Stimulated activated naive CD8-positive, alpha-beta T cell treated with anti-CD3 and anti-CD28 coated beads, Interleukin-15, amount 100 ng/mL, for 72 hours (primary cell): ENCODE results near the gene IZUMO1.
A peak's percentile ranks its signal among the peaks of the same experiment; 100 is the strongest.
"Not testable (repeated sequence)": the region's sequence is repeated elsewhere in the genome, so short reads cannot be mapped to it uniquely, and the experiment has no call there.

Source experiments
- ATAC-seq: fragments of 150-1000 bp; cut with Tn5 transposase; 2 replicates; pipeline ENCODE4 v1.10.0; 2021; ENCODE audit warnings: mild to moderate bottlenecking, moderate library complexity
- DNase-seq, 2 donors: peaks; one replicate each; pipeline ENCODE4 v3.0.0; 2021 to 2022
- H3K27ac Mint-ChIP-seq, 2 donors: one replicate each; pipeline ENCODE4 v1.8.0; 2022; ENCODE audit warnings: mild to moderate bottlenecking in 2 of 2, mixed read lengths in 2 of 2, moderate library complexity in 2 of 2
- H3K27me3 Mint-ChIP-seq: one replicate; pipeline ENCODE4 v1.8.0; 2022; ENCODE audit warnings: mixed read lengths
- H3K4me1 Mint-ChIP-seq: one replicate; pipeline ENCODE4 v1.8.0; 2022; ENCODE audit warnings: mild to moderate bottlenecking, mixed read lengths
- H3K4me3 Mint-ChIP-seq, 2 donors: one replicate each; pipeline ENCODE4 v1.8.0; 2022; ENCODE audit warnings: mild to moderate bottlenecking in 2 of 2, mixed read lengths in 2 of 2, moderate library complexity in 1 of 2
- H3K9me3 Mint-ChIP-seq, 2 donors: one replicate each; pipeline ENCODE4 v1.8.0; 2022; ENCODE audit warnings: mixed read lengths in 2 of 2

IZUMO1 gene

DNA sequence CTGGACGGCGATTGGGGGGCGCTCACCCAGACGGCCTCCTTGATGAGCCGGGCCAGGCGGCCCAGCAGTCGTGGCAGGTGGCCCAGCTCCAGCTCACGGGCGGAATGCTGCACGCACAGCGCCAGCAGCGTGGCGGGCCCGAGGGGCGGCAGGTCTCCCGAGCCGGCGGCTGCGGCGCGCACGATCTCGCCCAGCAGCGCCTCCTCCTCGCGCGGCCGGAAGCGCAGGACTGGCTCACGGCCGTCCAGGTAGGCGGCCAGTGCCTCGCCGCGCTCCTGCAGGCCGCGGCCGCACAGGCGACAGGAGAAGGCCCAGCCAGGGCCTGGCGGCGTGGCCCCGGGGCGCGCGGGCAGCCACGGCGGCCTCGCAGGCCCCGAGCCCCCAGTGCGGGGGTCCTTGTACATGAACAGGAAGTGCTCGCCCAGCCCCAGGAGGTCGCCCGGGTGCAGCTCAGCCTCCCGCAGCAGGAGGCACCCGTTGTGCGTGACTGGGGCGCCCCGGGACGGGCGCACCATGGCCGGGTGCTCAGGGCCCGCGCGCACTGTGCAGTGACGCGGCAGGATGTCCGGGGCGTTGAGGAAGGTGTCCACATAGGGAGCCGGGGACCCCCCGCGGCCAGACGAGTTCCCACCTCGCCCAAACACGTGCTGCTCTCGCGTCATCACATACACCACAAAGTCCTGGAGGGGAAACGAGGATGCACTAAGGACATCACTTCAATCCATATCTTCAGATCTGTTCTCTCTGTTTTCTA is 17.6 kb downstream of the IZUMO1 start:
- peak overlapping the region in 1 of 2 donors; percentile 93 for H3K27ac Mint-ChIP-seq
- H3K9me3 Mint-ChIP-seq = peaks cover 23 to 24% of the 10 kb centered on the region in 2 donors
- DNase-seq (no peak), ATAC-seq (peak; percentile 33)
- peaks cover 24% of the 10 kb centered on the region for H3K4me1 Mint-ChIP-seq
- no peak overlapping the region for H3K4me3 Mint-ChIP-seq
- no peaks in the 10 kb centered on the region for H3K27me3 Mint-ChIP-seq

DNA sequence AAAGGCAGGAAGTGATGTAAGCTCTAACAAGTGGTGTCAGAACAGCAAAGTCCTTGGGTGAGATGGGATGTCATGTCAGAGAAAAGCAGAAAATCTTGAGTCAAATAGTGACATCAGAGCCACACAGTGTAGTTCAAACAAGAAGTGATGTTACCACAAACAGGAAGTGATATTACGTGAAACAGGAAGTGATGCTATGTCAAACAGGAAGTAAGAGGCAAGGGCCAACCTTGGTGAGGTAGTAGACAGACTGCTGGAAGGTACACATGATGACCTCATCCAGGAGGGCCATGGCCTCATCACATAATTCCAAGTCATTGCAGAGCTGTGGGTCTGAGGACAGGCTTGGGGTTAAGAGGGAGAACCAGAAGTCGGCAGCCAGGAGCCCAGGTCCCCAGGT is 20.2 kb downstream of the IZUMO1 start:
- Mint-ChIP-seq H3K27ac (peak overlapping the region in 1 of 2 donors; percentile 87), H3K27me3 (no peaks in the 10 kb centered on the region), H3K4me1 (peaks cover 31% of the 10 kb centered on the region), H3K4me3 (peak overlapping the region; percentile 59 to 61), H3K9me3 (peaks cover 23 to 24% of the 10 kb centered on the region in 2 donors)
- ATAC-seq (peak; percentile 83), DNase-seq (peak in 1 of 2 donors; percentile 39)

DNA sequence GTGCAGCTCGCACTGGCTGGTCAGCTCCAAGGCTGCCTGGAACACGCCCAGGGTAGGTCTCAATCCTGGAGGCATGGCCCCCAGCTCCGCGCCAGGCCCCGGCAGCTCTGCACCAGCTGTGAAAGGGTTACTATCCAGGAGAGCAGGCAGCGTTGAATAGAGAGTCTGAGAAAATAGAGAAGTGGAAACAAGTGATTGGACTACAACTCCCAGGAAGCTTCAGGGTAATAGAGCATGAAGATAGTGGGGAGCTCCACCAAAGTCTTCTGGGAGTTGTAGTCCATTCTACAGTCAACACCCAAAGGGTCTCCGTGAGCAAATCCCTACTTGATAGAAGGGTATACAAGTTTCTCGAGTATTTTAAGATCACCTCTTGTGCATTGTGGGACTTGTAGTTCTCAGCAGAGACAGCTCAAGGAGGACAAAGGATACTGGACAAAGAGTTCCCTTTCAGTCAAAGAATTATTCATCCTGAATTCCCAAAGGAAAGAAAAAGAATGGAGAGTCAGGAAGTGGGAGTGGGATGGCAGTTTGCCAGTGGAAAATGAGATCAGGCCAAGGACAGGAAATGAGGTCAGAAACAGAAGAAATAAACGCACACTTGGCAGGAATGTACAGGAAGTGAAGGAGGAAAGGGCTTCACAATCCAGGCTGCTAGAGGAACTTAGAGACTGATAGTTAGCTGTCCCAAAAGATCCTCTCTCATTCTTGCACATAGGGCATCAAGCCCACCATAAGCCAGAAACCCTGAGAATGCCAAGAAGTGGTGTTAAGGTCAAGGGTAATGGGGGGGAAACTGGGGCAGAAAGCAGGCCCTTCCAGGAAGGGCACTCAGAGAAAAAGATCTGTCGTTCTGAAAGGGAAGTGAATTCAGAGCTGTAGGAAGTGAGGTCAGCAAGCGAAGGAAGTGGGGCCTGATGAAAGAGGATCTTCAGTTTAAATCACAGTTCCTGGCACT is 21.6 kb downstream of the IZUMO1 start:
- Mint-ChIP-seq H3K4me1 (peaks cover 45% of the 10 kb centered on the region), H3K9me3 (peaks cover 23 to 24% of the 10 kb centered on the region in 2 donors), H3K27ac (peak overlapping the region; percentile 83 to 97), H3K27me3 (no peaks in the 10 kb centered on the region), H3K4me3 (peak overlapping the region; percentile 60 to 81)
- ATAC-seq (peak; percentile 47), DNase-seq (no peak)

DNA sequence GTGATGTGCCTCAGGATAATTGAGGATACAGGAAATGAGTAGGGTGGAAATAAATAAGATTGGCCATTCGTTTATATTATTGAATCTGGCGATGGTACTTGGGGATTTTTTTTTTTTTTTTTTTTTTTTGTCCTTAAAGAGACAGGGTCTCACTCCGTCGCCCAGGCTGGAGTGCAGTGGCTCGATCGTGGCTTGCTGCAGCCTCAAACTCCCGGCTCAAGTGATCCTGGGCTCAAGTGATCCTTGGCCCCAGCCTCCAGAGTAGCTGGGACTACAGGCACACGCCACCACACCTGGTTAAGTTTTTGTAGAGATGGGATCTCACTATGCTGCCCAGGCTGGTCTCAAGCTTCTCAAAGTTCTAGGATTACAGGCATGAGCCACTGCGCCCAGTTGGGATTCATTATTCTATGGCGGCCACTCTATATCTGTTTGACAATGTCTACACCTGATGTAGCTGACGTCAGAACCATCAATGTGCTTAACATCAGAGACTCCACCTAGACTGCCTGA is 24.5 kb downstream of the IZUMO1 start:
- ATAC-seq = no peak
- H3K27ac Mint-ChIP-seq = no peak overlapping the region
- peaks cover 54% of the 10 kb centered on the region for H3K4me1 Mint-ChIP-seq

DNA sequence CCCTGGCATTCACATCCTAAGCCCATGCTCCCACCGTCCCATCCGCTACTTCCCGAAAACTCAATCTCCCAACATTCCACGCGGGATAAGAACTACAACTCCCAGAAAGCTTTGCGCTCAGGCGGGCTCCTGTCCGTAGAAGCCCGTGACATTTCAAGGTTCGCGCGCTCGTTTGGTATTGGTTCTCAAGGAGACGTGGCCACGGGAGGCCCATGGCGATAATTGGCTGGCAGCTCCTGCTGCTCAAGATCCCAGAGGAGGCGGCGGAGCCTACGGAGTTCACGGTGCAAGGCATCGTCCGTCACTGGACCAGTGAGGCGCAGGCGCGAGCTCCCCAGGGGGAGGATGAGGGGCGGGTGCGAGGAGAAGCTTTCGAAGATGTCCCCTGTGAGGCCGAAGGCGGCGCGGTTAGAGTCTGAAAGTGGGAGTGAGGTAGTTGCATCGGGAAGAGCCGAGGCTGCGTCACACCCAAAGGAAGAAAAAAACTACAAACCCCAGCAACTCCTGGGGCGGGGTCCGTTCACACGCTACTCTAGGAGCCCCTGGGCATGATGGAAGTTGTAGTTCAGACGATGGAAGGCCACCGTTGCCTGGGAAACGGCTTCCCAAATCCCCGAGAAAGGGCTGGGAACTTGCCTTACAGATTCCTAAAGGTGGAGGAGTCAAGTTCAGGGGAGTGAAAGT is 26.0 kb downstream of the IZUMO1 start:
- ATAC-seq = peak; percentile 95
- H3K4me1 Mint-ChIP-seq = peaks cover 43% of the 10 kb centered on the region
- no peaks in the 10 kb centered on the region for H3K27me3 Mint-ChIP-seq
- H3K4me3 Mint-ChIP-seq = peak overlapping the region; percentile 87 to 88
- peak; percentile 92 to 95 for DNase-seq
- peaks cover 10 to 12% of the 10 kb centered on the region in 2 donors for H3K9me3 Mint-ChIP-seq
- H3K27ac Mint-ChIP-seq = peak overlapping the region; percentile 93 to 97

More for the DNA sequence above, 24.5 kb downstream of the IZUMO1 start:
- no peaks in the 10 kb centered on the region for H3K27me3 Mint-ChIP-seq
- no peak for DNase-seq
- H3K9me3 Mint-ChIP-seq = peaks cover 23 to 24% of the 10 kb centered on the region in 2 donors
- H3K4me3 Mint-ChIP-seq = peak overlapping the region in 1 of 2 donors; percentile 26

DNA sequence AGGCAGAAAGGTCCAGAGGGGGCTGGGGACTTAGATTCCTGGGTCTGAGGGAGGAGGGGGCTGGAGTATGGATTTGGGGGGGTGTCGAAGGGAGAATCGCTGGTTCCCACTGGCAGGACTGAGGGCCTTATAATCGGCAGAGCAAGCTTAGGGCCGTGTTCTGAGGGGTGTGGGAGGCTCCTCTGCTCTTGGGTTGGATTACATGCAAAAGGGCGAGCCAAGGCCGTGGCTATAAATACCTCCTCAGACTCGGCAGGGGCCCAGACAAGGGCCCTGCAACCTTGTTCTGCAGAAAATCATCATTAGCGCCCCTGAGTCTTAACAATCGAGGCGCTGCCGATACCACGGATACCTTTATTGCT is 26.5 kb downstream of the IZUMO1 start:
- no peaks in the 10 kb centered on the region for H3K27me3 Mint-ChIP-seq
- H3K27ac Mint-ChIP-seq = peak overlapping the region in 1 of 2 donors; percentile 97
- H3K4me1 Mint-ChIP-seq = peaks cover 41% of the 10 kb centered on the region
- H3K4me3 Mint-ChIP-seq = peak overlapping the region; percentile 87 to 88
- H3K9me3 Mint-ChIP-seq = peaks cover 5 to 7% of the 10 kb centered on the region in 2 donors
- DNase-seq = no peak
- peak; percentile 47 for ATAC-seq

DNA sequence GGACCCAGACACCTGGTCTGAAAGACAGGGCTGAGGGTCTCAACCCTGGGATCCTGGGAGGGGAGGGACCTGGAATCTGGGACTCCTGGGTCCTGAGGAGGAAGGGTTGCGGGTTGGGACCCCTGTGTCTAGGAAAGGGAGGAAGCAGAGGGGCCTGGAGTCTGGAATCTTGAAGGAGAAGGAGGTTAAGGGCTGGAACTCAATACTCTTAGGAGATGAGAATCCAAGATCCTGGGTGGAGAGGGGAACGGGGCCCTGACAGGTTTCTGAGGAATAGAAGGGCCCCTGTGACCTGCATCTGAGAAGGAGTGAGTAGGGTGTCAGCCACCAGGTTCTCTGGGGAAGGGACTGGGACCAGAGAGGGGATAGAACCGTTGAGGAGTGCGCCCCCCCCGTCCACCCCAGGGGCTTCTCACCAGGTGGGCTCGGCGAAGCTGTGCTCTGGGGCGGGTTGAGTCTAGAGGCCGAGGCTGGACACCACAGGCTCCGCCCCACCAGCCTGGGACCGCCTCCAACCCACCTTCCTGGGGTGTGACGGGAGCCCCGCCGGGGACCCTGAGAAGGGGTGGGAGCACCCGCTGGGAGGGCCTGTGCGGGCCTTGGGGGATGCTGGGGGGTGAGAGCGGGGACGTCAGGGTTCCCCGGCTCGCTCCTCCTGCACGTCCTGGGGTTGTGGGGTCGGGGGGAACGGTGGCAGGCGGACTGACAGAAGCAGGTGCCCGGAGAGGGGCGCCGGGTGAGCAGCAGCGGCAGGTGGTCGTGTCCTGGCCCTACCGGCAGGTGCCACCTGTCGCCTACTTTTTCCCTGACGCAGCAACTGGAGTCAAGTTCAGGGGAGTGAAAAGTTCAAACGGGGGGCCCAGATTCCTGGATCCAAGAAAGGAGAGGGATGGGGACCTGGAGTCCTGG is 27.2 kb downstream of the IZUMO1 start, which contains the start of gene MAMSTR:
Gene MAMSTR, minus strand, starts transcription at position 463 of the 909 bp plus-strand sequence. CDS start 694 bp downstream, outside the sequence.
- Mint-ChIP-seq H3K27me3 (no peaks in the 10 kb centered on the region), H3K9me3 (peaks cover 0 to under 1% of the 10 kb centered on the region in 2 donors), H3K4me1 (peaks cover 41% of the 10 kb centered on the region), H3K27ac (peak within 1 kb of the TSS; percentile 93 to 97), H3K4me3 (peak within 1 kb of the TSS; percentile 87 to 88)
- DNase-seq (no peak), ATAC-seq (no peak)

DNA sequence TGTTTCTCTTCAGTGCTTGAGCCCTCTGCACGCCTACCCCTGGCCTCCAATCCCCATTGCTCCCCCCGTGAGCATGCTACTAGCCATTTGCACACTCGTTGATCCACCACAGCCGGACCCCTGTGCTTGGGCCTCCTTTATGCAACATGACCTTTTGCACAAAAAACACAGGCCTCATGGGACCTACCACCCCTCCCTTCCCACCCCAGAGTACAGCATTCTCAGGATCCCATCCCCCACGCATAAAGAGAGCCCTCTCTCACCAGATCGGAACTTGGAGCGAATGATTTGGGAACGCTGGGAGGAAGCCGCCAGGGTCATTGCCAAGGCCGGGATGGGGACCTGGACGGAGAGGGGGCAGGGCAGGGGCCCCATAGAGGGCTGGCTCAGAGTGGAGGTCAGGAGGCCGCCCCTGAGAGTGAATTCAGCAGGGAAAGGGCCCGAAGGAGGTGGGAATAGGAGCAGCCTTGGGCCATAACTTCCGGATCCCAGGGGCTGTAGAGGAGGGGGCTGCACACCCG is 27.9 kb downstream of the IZUMO1 start:
- Mint-ChIP-seq H3K27me3 (no peaks in the 10 kb centered on the region), H3K9me3 (no peaks in the 10 kb centered on the region), H3K4me1 (peaks cover 42% of the 10 kb centered on the region), H3K4me3 (no peak overlapping the region), H3K27ac (no peak overlapping the region)
- ATAC-seq = no peak
- DNase-seq = no peak

DNA sequence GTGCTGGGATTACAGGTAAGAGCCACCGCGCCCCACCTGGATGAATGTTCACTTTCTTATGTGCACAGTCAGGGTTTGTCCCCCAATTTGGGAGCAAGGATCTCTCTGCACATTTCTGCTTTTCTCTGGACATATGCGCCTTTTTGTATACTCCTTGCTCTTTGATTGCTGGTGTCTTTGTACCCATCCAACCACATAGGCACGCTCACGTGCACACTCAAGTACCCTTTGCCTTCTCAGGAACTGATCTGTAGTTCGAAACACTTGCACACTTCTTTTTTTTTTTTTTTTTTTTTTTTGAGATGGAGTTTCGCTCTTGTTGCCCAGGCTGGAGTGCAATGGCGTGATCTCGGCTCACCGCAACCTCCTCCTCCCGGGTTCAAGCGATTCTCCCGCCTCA is 28.6 kb downstream of the IZUMO1 start:
- not testable (repeated sequence) for H3K27me3 Mint-ChIP-seq, DNase-seq, ATAC-seq, H3K9me3 Mint-ChIP-seq, H3K4me3 Mint-ChIP-seq, H3K27ac Mint-ChIP-seq
- H3K4me1 Mint-ChIP-seq = peaks cover 48% of the 10 kb centered on the region

DNA sequence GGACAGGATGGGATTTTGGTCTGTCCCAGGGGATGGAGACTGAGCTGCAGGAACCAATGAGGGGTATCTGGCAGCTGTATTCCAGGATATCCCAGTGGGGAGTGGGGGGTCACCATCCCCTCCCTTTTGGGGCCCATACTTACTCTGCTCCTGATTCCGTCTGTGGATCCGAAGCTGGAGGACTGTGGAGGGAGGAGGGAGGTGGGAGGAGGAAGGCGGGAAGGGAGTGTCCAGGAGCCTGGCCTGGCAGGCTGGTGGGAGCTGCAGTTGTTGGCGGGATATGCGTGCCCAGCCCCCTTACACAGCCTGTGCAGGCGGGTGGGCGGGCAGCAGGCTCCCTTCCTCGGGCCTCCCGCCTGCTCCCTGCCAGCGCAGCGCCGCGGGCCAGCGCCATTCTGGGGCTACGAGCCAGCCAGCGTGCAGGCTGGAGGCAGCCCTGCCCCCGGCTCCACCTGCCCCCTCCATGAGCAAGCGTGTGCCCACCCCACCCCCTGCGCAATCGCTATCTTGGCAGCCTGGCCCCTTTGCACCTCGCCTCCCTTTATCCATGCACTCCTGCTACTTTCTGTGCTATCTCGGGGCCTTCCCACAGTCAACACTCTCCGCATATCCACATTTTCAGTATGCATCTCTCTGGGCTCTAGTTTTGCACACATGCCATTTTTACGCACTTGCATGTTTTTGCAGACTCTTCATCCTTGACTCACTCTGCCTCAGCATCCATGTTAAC is 30.0 kb downstream of the IZUMO1 start:
- no peak for DNase-seq
- Mint-ChIP-seq H3K27me3 (no peaks in the 10 kb centered on the region), H3K4me1 (peaks cover 51% of the 10 kb centered on the region), H3K9me3 (no peaks in the 10 kb centered on the region), H3K4me3 (no peak overlapping the region), H3K27ac (no peak overlapping the region)
- no peak for ATAC-seq

DNA sequence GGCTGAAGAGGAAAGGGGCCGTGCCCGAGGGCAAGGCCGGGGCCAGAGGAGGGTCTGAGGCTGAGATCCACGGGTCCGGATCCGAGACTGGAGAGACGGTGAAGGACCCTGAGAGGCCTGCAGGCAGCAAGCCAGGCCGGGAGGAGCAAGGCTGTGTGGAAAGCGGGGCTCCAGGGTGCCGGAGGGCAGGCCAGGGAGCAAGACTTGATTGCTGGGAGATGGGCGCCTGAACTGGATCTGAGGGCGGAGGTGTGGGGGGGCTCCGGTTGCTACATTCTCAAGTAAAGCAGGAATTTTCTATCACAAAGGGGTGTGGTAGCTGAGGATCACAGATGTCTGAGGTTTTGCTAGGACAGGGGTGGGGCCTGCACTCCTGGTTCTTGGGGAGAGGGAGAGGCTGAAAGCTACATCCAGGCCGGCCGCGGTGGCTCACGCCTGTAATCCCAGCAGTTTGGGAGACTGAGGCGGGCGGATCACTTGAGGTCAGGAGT is 31.0 kb downstream of the IZUMO1 start:
- no peak overlapping the region for H3K27ac Mint-ChIP-seq
- DNase-seq (no peak), ATAC-seq (no peak)
- H3K9me3 Mint-ChIP-seq = peaks cover 0 to 7% of the 10 kb centered on the region in 2 donors
- no peaks in the 10 kb centered on the region for H3K27me3 Mint-ChIP-seq
- no peak overlapping the region for H3K4me3 Mint-ChIP-seq
- H3K4me1 Mint-ChIP-seq = peaks cover 41% of the 10 kb centered on the region

DNA sequence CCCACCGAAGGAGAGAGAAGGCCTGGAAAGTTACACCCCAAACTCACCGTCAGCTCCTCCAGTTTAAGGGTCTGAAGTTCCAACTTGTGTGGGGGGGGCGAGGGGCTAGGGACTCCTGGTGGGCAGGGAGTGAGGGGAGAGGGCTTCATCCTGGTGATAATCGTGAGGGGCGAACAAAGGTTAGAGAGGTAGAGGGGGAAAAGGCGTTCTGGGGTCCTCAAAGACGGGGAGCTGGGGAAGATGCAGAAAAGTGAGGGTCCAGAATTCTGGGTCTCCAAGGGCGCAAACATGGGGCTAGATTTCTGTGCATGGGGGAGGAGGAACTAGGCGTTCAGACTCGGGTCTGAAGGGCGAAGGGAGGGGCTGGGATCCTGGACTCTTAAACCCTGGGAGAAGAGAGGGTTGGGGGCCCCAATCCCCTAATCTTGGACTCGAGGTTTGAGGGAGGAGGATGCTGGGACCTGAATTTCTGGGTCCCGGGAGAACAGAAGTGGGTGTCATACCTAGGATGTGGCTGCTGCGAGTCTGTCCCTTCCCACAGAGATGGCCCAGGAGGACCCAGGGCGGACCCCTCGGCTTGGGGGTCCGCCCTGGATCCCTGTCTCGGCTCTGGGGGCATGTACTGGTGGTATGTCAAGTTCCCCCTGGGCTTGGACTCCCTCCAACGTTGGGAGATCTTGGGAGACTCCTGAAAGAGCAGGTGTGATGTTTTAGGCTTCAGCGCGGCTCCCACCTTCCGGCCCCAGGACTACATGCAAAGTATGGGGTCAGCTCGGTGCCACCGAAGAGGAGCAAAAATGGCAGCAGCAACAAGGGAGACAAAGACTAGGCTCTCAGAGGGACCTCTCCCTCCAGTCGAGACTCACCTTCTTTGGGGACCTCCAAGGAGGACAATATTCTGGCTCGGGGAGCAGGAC is 31.7 kb downstream of the IZUMO1 start:
- H3K27me3 Mint-ChIP-seq = no peaks in the 10 kb centered on the region
- H3K4me1 Mint-ChIP-seq = peaks cover 35% of the 10 kb centered on the region
- H3K9me3 Mint-ChIP-seq = peaks cover 0 to 9% of the 10 kb centered on the region in 2 donors
- peak overlapping the region; percentile 93 to 94 for H3K4me3 Mint-ChIP-seq
- peak overlapping the region; percentile 96 to 97 for H3K27ac Mint-ChIP-seq
- DNase-seq (no peak), ATAC-seq (no peak)
